ENCODE measurements around the gene CPSF4.

GRCh38 chr7:99455874-99456273 lies 17.1 kb downstream of the CPSF4 start:
- no peak for TF ChIP-seq CTCF (conservative IDR thresholded peaks at IDR 0.05 in 1 of 2, IDR thresholded peaks at IDR 0.05 in 1 of 2; ENCODE audit: low read depth in 1 of 2, low read length in 2 of 2)
- no peak for TF ChIP-seq EZH2 (IDR thresholded peaks at IDR 0.05; ENCODE audit: low read length, missing control alignments)

Data from fibroblast of lung (primary cell).